NB4 (cell line): ENCODE measurements around the gene TSPAN8.
"Not testable (repeated sequence)": the region's sequence is repeated elsewhere in the genome, so short reads cannot be mapped to it uniquely, and the experiment has no call there.

Experiments used
- DNase-seq: peaks from one replicate; pipeline ENCODE4 v3.0.0; 2010; ENCODE audit warnings: low read depth
- H3K4me3 ChIP-seq: one replicate; pipeline ENCODE4 v1.5.1; 2011; ENCODE audit warnings: mild to moderate bottlenecking, low read depth, low read length, moderate library complexity
- MAX ChIP-seq: IDR thresholded peaks from 2 replicates; pipeline ENCODE4 v1.6.1; 2011; ENCODE audit warnings: low read depth, low read length
- MYC ChIP-seq: IDR thresholded peaks from 2 replicates; pipeline ENCODE4 v1.6.1; 2011; ENCODE audit warnings: low read depth, low read length
- POLR2A ChIP-seq: IDR thresholded peaks from 2 replicates; pipeline ENCODE4 v1.6.1; 2011; ENCODE audit warnings: mild to moderate bottlenecking; ENCODE audit not compliant: insufficient read length; ENCODE audit errors: extremely low read depth
- TF ChIP-seq, protein P1 (sequence below): IDR thresholded peaks from one replicate; pipeline ENCODE4 v1.5.1; 2012; ENCODE audit warnings: low read depth, low read length

The TSPAN8 gene

DNA sequence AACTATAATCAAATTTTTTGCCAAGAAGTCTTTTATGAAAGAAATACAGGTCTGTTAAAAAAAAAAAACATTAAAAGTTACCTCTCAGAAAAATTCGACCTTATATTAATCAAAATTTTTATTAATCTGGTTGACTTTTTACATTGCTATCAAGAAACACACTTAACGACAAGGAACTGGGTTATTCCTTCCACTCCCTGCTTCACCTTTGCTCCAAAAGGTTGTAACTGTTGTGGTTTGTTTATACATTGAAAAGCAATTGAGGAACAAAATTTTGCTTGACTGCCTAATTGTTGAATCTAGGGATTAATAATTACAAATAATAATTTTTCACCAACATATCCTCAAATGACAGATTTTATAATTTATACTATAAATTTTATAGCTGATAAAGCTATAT, 28.4 kb downstream of the TSPAN8 start:
- TF ChIP-seq MAX (no peak), POLR2A (no peak), MYC (no peak)
- TF ChIP-seq, protein P1, sequence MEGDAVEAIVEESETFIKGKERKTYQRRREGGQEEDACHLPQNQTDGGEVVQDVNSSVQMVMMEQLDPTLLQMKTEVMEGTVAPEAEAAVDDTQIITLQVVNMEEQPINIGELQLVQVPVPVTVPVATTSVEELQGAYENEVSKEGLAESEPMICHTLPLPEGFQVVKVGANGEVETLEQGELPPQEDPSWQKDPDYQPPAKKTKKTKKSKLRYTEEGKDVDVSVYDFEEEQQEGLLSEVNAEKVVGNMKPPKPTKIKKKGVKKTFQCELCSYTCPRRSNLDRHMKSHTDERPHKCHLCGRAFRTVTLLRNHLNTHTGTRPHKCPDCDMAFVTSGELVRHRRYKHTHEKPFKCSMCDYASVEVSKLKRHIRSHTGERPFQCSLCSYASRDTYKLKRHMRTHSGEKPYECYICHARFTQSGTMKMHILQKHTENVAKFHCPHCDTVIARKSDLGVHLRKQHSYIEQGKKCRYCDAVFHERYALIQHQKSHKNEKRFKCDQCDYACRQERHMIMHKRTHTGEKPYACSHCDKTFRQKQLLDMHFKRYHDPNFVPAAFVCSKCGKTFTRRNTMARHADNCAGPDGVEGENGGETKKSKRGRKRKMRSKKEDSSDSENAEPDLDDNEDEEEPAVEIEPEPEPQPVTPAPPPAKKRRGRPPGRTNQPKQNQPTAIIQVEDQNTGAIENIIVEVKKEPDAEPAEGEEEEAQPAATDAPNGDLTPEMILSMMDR, result no peak
- DNase-seq, result no peak
- H3K4me3 ChIP-seq, result no peak overlapping the region

- no peak overlapping the region for H3K4me3 ChIP-seq
- no peak for TF ChIP-seq MAX
- no peak for TF ChIP-seq MYC
- no peak for TF ChIP-seq POLR2A
- no peak for DNase-seq
These were observed 29.5 kb downstream of the TSPAN8 start for GRCh38 chr12:71128191-71128788.

- DNase-seq, result no peak
- H3K4me3 ChIP-seq, result no peak overlapping the region
These were observed 31.9 kb downstream of the TSPAN8 start for GRCh38 chr12:71125949-71126348.

GRCh38 chr12:71125515-71125914, 32.3 kb downstream of the TSPAN8 start:
- no peak overlapping the region for H3K4me3 ChIP-seq
- TF ChIP-seq, protein P1, result no peak
- TF ChIP-seq POLR2A, result no peak
- no peak for TF ChIP-seq MAX
- TF ChIP-seq MYC, result no peak
- DNase-seq, result no peak

More at GRCh38 chr12:71125949-71126348, 31.9 kb downstream of the TSPAN8 start:
- TF ChIP-seq POLR2A (no peak), MYC (no peak)

DNA sequence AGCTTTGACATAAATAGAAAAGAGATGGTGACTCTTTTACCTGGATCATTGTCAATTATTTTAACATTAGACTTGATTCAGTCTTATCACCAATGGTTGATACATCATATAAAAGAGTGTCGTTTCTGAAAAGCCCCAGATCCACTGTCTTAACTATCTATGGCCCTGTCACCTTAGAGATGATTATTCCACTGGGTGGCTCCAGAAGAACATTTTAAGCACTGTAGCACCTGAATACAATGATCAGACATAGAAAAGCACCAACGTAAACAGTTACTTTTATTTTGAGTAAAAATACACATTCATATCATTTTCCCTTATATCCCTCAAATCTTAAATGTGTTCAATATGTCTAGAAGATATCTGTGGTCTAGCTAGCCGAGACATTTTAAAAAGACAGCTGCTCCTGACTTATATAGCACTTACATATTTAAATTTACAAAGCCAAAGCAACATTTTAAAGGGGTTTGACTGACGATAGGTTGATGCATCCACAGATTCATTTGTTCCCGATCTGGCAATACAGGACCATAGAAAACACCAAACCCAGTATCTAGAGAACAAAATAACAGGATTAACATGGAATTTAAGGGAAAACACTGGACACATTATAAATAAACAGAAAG, 32.9 kb downstream of the TSPAN8 start:
- DNase-seq, result no peak
- TF ChIP-seq, protein P1, result no peak
- no peak for TF ChIP-seq MAX
- H3K4me3 ChIP-seq, result no peak overlapping the region

GRCh38 chr12:71113148-71113547, 44.7 kb downstream of the TSPAN8 start:
- H3K4me3 ChIP-seq, DNase-seq: not testable (repeated sequence)

GRCh38 chr12:71109834-71110233, 48.0 kb downstream of the TSPAN8 start:
- no peak for TF ChIP-seq POLR2A
- TF ChIP-seq, protein P1, result no peak
- no peak for TF ChIP-seq MYC
- TF ChIP-seq MAX, result no peak
- DNase-seq, result no peak
- no peak overlapping the region for H3K4me3 ChIP-seq
